Rectal smooth muscle tissue (tissue), 1 donor: ENCODE results near the gene SEC14L1.
"Not testable (repeated sequence)": the region's sequence is repeated elsewhere in the genome, so short reads cannot be mapped to it uniquely, and the experiment has no call there.

Experiments used
- H3K27ac ChIP-seq: one replicate; pipeline ENCODE4 v1.7.0; 2013; ENCODE audit warnings: low read depth, low read length, inconsistent platforms
- H3K27me3 ChIP-seq: one replicate; pipeline ENCODE4 v1.7.0; 2013; ENCODE audit warnings: low read length; ENCODE audit not compliant: control insufficient read depth, insufficient read depth
- H3K36me3 ChIP-seq: one replicate; pipeline ENCODE4 v1.7.0; 2013; ENCODE audit warnings: low read length; ENCODE audit not compliant: control insufficient read depth, insufficient read depth
- H3K4me1 ChIP-seq: one replicate; pipeline ENCODE4 v1.7.0; 2013; ENCODE audit warnings: low read length; ENCODE audit not compliant: control insufficient read depth, insufficient read depth
- H3K4me3 ChIP-seq: one replicate; pipeline ENCODE4 v1.7.0; 2013; ENCODE audit warnings: low read length
- H3K9ac ChIP-seq: one replicate; pipeline ENCODE4 v1.7.0; 2013; ENCODE audit warnings: low read length

Gene SEC14L1

DNA sequence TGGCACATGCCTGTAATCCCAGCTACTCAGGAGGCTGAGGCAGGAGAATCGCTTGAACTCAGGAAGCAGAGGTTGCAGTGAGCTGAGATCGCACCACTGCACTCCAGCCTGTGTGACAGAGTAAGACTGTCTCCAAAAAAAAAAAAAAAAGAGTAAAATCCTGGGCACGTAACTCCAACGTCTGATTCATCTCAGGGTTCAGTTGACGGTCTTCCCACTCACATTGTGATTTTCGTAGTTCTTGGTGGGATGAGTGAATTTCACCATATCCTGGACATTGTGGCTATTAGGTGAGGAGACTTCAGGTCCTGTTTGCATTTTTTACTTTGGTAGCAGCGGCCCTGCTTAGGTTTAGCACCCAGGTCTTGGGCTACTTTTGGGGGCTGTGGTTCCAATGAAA lies 111.5 kb downstream of the SEC14L1 start:
- not testable (repeated sequence) for H3K4me3 ChIP-seq, H3K27me3 ChIP-seq, H3K27ac ChIP-seq, H3K4me1 ChIP-seq, H3K36me3 ChIP-seq, H3K9ac ChIP-seq

DNA sequence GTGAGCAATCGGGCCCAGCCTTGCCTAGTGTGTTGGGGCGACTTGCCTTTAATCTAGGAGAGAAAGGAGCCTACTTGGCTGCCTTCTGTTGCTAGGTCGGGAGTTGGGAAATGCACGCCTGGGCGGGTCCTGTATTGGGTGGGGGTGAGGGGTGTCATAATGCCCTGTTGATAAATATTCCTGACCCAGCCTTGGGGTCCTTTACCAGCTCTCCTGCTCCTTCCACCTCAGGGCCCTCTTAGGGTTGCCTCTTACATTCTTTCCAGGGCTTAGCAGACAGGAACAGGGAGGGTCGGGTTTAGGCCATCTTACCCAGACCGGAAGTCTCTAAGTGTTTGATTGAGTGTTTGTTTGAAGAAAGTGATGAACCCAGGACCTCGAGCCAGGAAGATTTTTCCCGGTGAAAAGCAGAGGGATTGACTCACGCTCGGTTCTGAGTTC lies 112.9 kb downstream of the SEC14L1 start:
- Histone ChIP-seq H3K4me1 (no peaks in the 10 kb centered on the region), H3K27me3 (no peaks in the 10 kb centered on the region), H3K9ac (no peak overlapping the region), H3K27ac (no peak overlapping the region), H3K36me3 (no peaks in the 10 kb centered on the region), H3K4me3 (no peak overlapping the region)

DNA sequence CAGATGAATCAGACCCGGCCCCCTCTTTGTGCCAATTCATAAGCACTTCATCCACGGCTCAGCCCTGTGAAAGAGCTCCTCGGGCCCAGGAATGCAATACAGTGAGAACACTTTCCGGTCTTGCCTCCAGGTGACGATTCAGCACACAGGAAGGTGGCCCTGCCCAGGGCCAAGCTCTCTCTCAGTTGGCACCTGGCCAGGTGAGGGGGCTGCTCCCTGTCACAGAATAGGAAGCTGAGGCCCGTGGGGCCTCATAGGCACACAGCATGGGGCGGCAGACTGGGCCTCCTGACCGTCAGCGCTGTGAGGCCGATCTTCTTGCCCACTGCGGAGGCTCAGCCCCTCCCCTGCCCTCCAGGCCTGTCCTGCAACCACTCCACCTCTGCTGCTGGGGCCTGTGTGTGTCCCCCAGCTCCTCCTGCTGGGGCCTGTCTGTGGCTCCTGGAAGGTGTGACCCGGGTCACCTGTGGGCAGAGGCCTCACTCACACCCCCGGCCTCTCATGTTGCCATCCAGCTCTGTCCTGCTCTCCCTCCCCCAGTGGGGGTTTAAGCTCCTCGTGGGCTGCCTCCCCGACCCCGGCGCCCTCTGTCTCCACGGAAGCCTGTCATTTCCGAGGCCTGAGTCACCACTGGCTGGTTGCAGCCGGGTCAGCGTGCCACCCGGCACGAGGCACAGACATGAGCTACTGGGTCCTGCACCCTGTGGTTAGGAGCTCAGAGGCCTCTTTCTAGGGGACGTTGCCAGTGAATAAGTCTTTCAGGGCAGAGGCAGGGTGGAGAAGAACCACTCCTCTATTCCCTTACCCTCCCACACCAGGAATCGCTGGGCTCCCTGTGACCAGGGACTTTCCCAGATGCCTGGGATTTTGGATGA lies 114.4 kb downstream of the SEC14L1 start:
- no peak overlapping the region for H3K27ac ChIP-seq
- H3K4me3 ChIP-seq, result no peak overlapping the region
- no peaks in the 10 kb centered on the region for H3K4me1 ChIP-seq
- no peaks in the 10 kb centered on the region for H3K36me3 ChIP-seq
- H3K9ac ChIP-seq, result no peak overlapping the region
- no peaks in the 10 kb centered on the region for H3K27me3 ChIP-seq

DNA sequence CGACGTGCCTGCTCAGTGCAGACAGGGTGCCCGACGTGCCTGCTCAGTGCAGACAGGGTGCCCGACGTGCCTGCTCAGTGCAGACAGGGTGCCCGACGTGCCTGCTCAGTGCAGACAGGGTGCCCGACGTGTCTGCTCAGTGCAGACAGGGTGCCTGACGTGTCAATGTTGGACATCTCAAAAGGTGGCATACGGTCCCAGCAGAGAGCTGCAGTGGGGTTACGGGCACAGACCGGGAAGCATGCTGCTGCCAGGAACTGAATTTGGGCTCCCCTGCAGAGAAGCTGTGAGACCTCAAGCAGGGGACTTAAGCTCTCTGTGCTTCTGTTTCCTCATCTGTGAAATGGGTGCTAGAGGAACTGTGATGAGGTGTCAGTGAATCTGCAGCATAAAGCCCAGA lies 115.2 kb downstream of the SEC14L1 start:
- not testable (repeated sequence) for H3K27ac ChIP-seq, H3K9ac ChIP-seq, H3K36me3 ChIP-seq, H3K4me3 ChIP-seq, H3K4me1 ChIP-seq, H3K27me3 ChIP-seq

DNA sequence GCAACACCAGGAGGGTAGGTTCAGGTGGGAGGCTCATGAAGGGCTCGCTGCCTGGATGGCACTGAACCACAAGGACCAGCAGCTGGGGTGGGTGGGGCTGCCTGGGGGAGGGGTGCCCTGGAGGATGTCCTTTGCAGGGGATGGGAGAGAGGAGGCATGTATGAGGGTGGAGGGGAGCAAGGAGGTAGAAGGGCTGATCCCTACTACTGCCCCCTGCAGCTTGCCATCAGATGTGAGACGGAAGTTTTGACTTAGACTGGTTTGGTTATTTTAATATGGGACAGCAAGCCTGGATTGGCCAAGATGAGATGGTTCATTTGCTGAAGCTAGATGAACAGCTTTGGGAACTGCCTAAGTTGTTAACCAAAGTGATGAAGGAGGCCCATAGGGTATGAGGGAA lies 115.9 kb downstream of the SEC14L1 start:
- Histone ChIP-seq H3K4me3 (no peak overlapping the region), H3K27ac (no peak overlapping the region), H3K27me3 (no peaks in the 10 kb centered on the region), H3K4me1 (no peaks in the 10 kb centered on the region), H3K9ac (no peak overlapping the region), H3K36me3 (no peaks in the 10 kb centered on the region)

DNA sequence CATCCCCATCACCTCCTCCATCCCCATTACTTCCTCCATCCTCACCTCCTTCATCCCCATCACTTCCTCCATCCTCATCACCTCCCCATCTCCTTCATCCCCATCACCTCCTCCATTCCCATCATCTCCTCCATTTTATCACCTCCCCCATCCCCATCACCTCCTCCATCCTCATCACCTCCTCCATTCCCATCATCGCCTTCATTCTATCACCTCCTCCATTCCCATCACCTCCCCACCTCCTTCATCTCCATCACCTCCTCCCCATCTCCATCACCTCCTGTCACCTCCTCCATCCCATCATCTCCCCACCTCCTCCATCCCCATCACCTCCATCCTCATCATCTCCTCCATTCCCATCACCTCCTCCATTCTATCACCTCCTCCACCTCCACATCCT lies 116.4 kb downstream of the SEC14L1 start:
- H3K4me1 ChIP-seq, result no peaks in the 10 kb centered on the region
- H3K36me3 ChIP-seq, result no peaks in the 10 kb centered on the region
- H3K27ac ChIP-seq, result no peak overlapping the region
- H3K27me3 ChIP-seq, result no peaks in the 10 kb centered on the region
- H3K9ac ChIP-seq, result no peak overlapping the region
- no peak overlapping the region for H3K4me3 ChIP-seq

DNA sequence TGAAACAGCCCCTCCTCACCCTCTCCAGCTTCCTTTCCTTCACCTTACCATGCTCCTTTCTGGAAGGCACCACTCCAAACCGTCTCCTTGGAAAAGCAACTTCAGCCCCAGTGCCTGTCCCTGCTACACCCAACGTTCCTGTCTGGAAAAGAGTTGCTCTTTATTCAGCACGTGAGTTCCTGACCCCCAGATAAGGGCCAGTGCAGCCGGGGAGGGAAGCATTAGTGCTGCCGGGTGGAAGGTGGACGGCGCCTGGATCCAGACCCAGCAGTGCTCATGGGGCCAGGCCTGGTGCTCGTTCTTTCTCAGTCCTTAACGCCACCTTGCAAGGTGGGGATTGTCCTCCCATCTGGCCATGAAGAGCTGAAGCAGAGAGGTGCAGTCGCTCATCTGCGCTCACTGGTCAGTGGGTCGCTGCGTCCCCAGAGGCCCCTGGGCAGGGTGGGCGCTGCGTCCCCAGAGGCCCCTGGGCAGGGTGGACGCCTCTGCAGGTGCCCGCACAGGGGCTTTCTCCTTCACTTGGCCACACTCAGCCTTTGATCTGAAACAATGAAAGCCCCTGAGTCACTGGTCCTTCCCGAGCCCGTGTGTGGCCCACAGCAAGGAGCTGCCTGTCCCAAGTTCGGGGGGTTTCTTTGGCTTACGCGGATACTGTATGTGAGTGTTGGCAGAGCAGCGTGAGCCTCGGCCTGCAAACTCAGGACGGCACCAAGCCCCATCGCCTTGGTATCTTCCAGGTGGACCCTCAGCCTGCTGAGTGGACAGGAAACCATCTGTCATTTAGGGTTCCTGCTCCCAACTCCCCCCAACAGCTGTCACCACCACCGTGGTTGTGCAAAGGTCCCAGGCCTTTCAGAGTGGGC lies 117.1 kb downstream of the SEC14L1 start:
- Histone ChIP-seq H3K4me3 (no peak overlapping the region), H3K27me3 (no peaks in the 10 kb centered on the region), H3K27ac (no peak overlapping the region), H3K9ac (no peak overlapping the region), H3K4me1 (no peaks in the 10 kb centered on the region), H3K36me3 (no peaks in the 10 kb centered on the region)

DNA sequence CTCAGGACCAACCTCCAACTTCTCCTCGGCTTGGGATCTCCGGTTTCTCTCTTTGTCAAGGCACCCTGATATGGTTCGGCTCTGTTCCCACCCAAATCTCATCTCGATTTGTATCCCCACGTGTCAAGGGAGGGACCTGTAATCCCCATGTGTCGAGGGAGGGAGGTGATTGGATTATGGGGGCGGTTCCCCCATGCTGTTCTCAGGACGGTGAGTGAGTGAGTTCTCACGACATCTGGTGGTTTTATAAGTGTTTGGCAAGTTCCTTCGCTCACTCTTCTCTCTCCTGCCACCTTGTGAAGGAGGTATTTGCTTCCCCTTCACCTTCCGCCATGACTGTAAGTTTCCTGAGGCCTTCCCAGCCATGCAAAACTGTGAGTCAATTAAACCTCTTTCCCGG lies 117.9 kb downstream of the SEC14L1 start:
- H3K4me3 ChIP-seq, result no peak overlapping the region
- H3K9ac ChIP-seq, result no peak overlapping the region
- no peaks in the 10 kb centered on the region for H3K27me3 ChIP-seq
- no peaks in the 10 kb centered on the region for H3K4me1 ChIP-seq
- H3K36me3 ChIP-seq, result no peaks in the 10 kb centered on the region
- no peak overlapping the region for H3K27ac ChIP-seq

DNA sequence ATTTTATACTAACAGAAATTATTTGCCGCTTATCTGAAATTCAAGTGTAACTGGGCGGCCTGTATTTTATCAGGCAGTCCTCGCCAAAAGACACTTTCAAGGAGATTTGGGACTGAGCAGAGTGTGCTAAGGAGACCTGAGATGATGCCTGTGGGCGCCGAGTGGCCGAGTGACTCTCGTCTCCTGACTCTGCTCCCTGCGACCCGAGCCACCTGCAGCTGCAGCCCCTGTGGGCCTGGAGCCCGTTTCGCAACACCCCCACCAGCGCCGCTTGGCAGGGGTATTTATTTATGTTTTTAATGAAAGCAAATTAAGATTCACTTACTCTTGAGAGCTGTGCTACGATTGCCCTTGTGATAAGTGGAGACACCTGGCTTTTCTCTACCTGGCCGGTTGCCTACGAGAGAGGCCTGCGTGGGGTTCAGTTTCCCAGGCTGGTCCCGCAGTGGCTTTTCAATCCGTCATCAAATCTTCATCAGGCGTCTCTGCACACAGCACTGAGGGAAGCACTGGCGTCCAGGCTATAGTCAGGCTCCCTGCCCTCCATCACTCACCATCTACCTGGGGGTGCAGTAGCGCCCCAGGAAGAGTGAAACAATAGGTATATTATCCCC lies 124.0 kb downstream of the SEC14L1 start:
- H3K36me3 ChIP-seq, result no peaks in the 10 kb centered on the region
- H3K4me3 ChIP-seq, result no peak overlapping the region
- no peaks in the 10 kb centered on the region for H3K4me1 ChIP-seq
- no peak overlapping the region for H3K9ac ChIP-seq
- H3K27me3 ChIP-seq, result no peaks in the 10 kb centered on the region
- no peak overlapping the region for H3K27ac ChIP-seq

DNA sequence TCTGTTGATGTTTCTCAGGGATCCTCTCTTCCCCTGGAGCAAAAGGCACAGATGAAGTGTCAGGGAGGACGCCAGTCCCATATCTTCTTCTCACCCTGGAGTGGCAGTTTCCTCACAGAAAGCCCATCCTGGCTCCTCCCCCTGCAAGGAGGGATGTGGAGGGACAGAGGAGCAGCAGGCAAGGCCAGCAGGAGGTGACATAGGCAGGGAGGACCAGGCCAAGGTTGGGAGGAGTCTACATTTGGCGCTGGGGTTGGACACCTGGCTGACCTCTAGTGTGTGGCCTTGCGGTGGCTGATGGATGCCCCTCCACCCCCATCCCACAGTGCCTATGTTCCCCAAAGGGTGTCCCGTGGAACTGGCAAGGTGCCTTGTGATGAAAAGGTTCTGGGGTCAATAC lies 125.4 kb downstream of the SEC14L1 start:
- H3K27me3 ChIP-seq, result no peaks in the 10 kb centered on the region
- no peaks in the 10 kb centered on the region for H3K4me1 ChIP-seq
- no peaks in the 10 kb centered on the region for H3K36me3 ChIP-seq
- no peak overlapping the region for H3K27ac ChIP-seq
- no peak overlapping the region for H3K9ac ChIP-seq
- no peak overlapping the region for H3K4me3 ChIP-seq
